Kidney (tissue), 14 donors: ENCODE data around the gene ZSCAN29. TPM values are rescaled to one million over a fixed set of nuclear protein-coding genes. Genes with fewer than 3 reads are reported as not detected.

ENCODE experiments used
- DNase-seq, 5 donors: peaks; one replicate each; pipeline ENCODE4 v3.0.0-alpha.2; 2013 to 2020
- FAIRE-seq: peaks from 2 replicates; lab custom pipeline; 2012; peaks lifted over from hg19 to GRCh38; lab: Jason Lieb, UNC
- H3K27ac ChIP-seq, 2 donors: one replicate each; pipeline ENCODE4 v1.7.0; 2013; ENCODE audit warnings: low read depth in 2 of 2, low read length in 2 of 2, inconsistent platforms in 1 of 2
- H3K27me3 ChIP-seq: one replicate; pipeline ENCODE4 v1.7.1; 2013; ENCODE audit warnings: low read length, inconsistent platforms; ENCODE audit not compliant: control insufficient read depth, insufficient read depth
- H3K36me3 ChIP-seq, 3 donors: one replicate each; pipeline versions ENCODE4 v1.7.0 to v1.7.1; 2013; ENCODE audit warnings: low read length in 3 of 3, control low read depth in 1 of 3, inconsistent platforms in 1 of 3; ENCODE audit not compliant: insufficient read depth in 3 of 3, control insufficient read depth in 2 of 3
- H3K4me1 ChIP-seq, 3 donors: one replicate each; pipeline versions ENCODE4 v1.7.0 to v1.7.1; 2013; ENCODE audit warnings: low read length in 3 of 3, inconsistent platforms in 1 of 3, low read depth in 1 of 3; ENCODE audit not compliant: control insufficient read depth in 2 of 3, insufficient read depth in 2 of 3
- H3K4me3 ChIP-seq, 3 donors: one replicate each; pipeline versions ENCODE4 v1.7.0 to v1.8.1; 2013; ENCODE audit warnings: low read length in 3 of 3, control low read depth in 1 of 3, inconsistent platforms in 1 of 3
- H3K9ac ChIP-seq, 3 donors: one replicate each; pipeline versions ENCODE4 v1.7.0 to v1.7.1; 2013; ENCODE audit warnings: low read length in 3 of 3, control low read depth in 1 of 3, inconsistent platforms in 1 of 3
- H3K9me3 ChIP-seq, 3 donors: one replicate each; pipeline versions ENCODE4 v1.7.0 to v1.7.1; 2013; ENCODE audit warnings: low read length in 3 of 3, control low read depth in 1 of 3, inconsistent platforms in 1 of 3; ENCODE audit not compliant: control insufficient read depth in 2 of 3, insufficient read depth in 1 of 3
- CTCF ChIP-seq: IDR thresholded peaks from 3 replicates; pipeline ENCODE4 v1.5.1; 2012; ENCODE audit warnings: mild to moderate bottlenecking, moderate library complexity, borderline replicate concordance; ENCODE audit not compliant: insufficient read depth; ENCODE audit errors: extremely low read depth
- intact Hi-C: fragments of 100-400 bp; cut with DNase I; formaldehyde crosslinking; loops from one replicate; pipeline ENCODE4 v1.11.1; 2022
- polyA plus RNA-seq: library from polyadenylated mRNA; stranded (reverse); fragments of 350-450 nt; fragmentation: Illumina TruSeq; extraction: RNeasy Lipid Tissue Mini Kit (QIAGEN cat#74804); gene quantifications from one replicate; pipeline ENCODE4 v1.2.3, GENCODE V29; 2014; ENCODE audit warnings: low read depth, low replicate concordance; ENCODE audit not compliant: insufficient read depth
- total RNA-seq: library from RNA; stranded (reverse); fragmentation: NEBNext Ultra II Directional; extraction: Animal tissue kit (Norgen Biotek cat#: 25700); gene quantifications from one replicate; pipeline ENCODE4 v1.2.1, GENCODE V29; 2021
- donor health status: control.
- donor health status: control.
- donor health status: control.
- donor health status: control.
- donor health status: control.
- donor health status: DM: yes; HTN: yes; CAD: no.
- donor health status: Normal renal cell carcinoma (clear cell type).

Gene ZSCAN29
- total and polyA plus RNA-seq, 2 donors from 2014 or later, result 3.2 to 22.1 TPM

GRCh38 chr15:43312378-43312777 is 58.5 kb downstream of the ZSCAN29 start:
- no peak for FAIRE-seq

More at GRCh38 chr15:43312378-43312777, 58.5 kb downstream of the ZSCAN29 start:
- H3K4me1 ChIP-seq, result peaks cover 0 to 5% (median 0%) of the 10 kb centered on the region in 3 donors
- no peaks in the 10 kb centered on the region for H3K36me3 ChIP-seq
- no peak for TF ChIP-seq CTCF
- intact Hi-C loops, result no loop called here
- no peak overlapping the region for H3K27ac ChIP-seq
- no peaks in the 10 kb centered on the region for H3K27me3 ChIP-seq
- no peak overlapping the region for H3K4me3 ChIP-seq
- no peaks in the 10 kb centered on the region for H3K9me3 ChIP-seq
- H3K9ac ChIP-seq, result no peak overlapping the region
- DNase-seq, result no peak

Other genes with a start within 250 kb of the ZSCAN29 start
- 31.2 TPM for gene TMEM62, start 237.5 kb downstream of the ZSCAN29 start, total RNA-seq
- 14.7 TPM for gene TMEM62, start 237.5 kb downstream of the ZSCAN29 start, polyA plus RNA-seq
- gene CCNDBP1, start 185.6 kb downstream of the ZSCAN29 start, total RNA-seq, result 56.8 TPM
- gene CCNDBP1, start 185.6 kb downstream of the ZSCAN29 start, polyA plus RNA-seq, result 64.3 TPM
- gene EPB42, start 150.0 kb downstream of the ZSCAN29 start, total RNA-seq, result not detected
- not detected for gene EPB42, start 150.0 kb downstream of the ZSCAN29 start, polyA plus RNA-seq
- not detected for gene TGM5, start 104.1 kb downstream of the ZSCAN29 start, total RNA-seq
- not detected for gene TGM5, start 104.1 kb downstream of the ZSCAN29 start, polyA plus RNA-seq
- not detected for gene TGM7, start 68.8 kb downstream of the ZSCAN29 start, total RNA-seq
- not detected for gene TGM7, start 68.8 kb downstream of the ZSCAN29 start, polyA plus RNA-seq
- 12.7 TPM for gene LCMT2, start 40.5 kb downstream of the ZSCAN29 start, total RNA-seq
- 5.8 TPM for gene LCMT2, start 40.5 kb downstream of the ZSCAN29 start, polyA plus RNA-seq
- gene TUBGCP4, start 58 bp upstream of the ZSCAN29 start, total RNA-seq, result 12.9 TPM
- 2.7 TPM for gene TUBGCP4, start 58 bp upstream of the ZSCAN29 start, polyA plus RNA-seq
- 47.4 TPM for gene TP53BP1, start 122.1 kb upstream of the ZSCAN29 start, total RNA-seq
- gene TP53BP1, start 122.1 kb upstream of the ZSCAN29 start, polyA plus RNA-seq, result 15.9 TPM
- 9.3 TPM for gene MAP1A, start 146.6 kb upstream of the ZSCAN29 start, total RNA-seq
- 2.7 TPM for gene MAP1A, start 146.6 kb upstream of the ZSCAN29 start, polyA plus RNA-seq
- gene PPIP5K1, start 219.2 kb upstream of the ZSCAN29 start, total RNA-seq, result 64.6 TPM
- gene PPIP5K1, start 219.2 kb upstream of the ZSCAN29 start, polyA plus RNA-seq, result 7.7 TPM
- 14.5 TPM for gene CKMT1B, start 223.0 kb upstream of the ZSCAN29 start, total RNA-seq
- gene CKMT1B, start 223.0 kb upstream of the ZSCAN29 start, polyA plus RNA-seq, result 9.2 TPM
- 0.19 TPM for gene STRC, start 247.8 kb upstream of the ZSCAN29 start, total RNA-seq
- 0.22 TPM for gene STRC, start 247.8 kb upstream of the ZSCAN29 start, polyA plus RNA-seq